ENCODE results near the gene KLHDC1. TPM values are rescaled to one million over a fixed set of nuclear protein-coding genes. Genes with fewer than 3 reads are reported as not detected.
A peak's percentile ranks its signal among the peaks of the same experiment; 100 is the strongest.
"Not testable (repeated sequence)": the region's sequence is repeated elsewhere in the genome, so short reads cannot be mapped to it uniquely, and the experiment has no call there.

Gene KLHDC1
- polyA plus RNA-seq: 2.6 TPM

GRCh38 chr14:49692811-49693734, at the start of gene KLHDC1:
TSS of gene KLHDC1 (plus strand) at chr14:49693120. CDS start at chr14:49693195, 75 bp downstream.
- Mint-ChIP-seq H3K9me3 (no peaks in the 10 kb centered on the region), H3K4me1 (peaks cover 13 to 25% (median 14%) of the 10 kb centered on the region in 3 donors), H3K27me3 (no peaks in the 10 kb centered on the region), H3K27ac (peak within 1 kb of the TSS; percentile 37 to 93 (median 80)), H3K4me3 (peak within 1 kb of the TSS; percentile 85 to 91 (median 86)), H3K36me3 (no peaks in the 10 kb centered on the region)

- Mint-ChIP-seq H3K4me1 (peaks cover 2 to 5% (median 4%) of the 10 kb centered on the region in 3 donors), H3K9me3 (no peaks in the 10 kb centered on the region), H3K36me3 (no peaks in the 10 kb centered on the region), H3K4me3 (no peak overlapping the region), H3K27ac (no peak overlapping the region), H3K27me3 (no peaks in the 10 kb centered on the region)
These were observed 39.4 kb upstream of the KLHDC1 start for GRCh38 chr14:49653508-49653907.

- H3K4me1 Mint-ChIP-seq: peaks cover 2 to 5% (median 4%) of the 10 kb centered on the region in 3 donors
- H3K27me3 Mint-ChIP-seq: no peaks in the 10 kb centered on the region
- H3K27ac Mint-ChIP-seq: no peak overlapping the region
- H3K4me3 Mint-ChIP-seq: no peak overlapping the region
- H3K9me3 Mint-ChIP-seq: no peaks in the 10 kb centered on the region
- no peaks in the 10 kb centered on the region for H3K36me3 Mint-ChIP-seq
These were observed 38.4 kb upstream of the KLHDC1 start for GRCh38 chr14:49654511-49654910.

- not testable (repeated sequence) for H3K4me3 Mint-ChIP-seq, H3K36me3 Mint-ChIP-seq, H3K27me3 Mint-ChIP-seq, H3K4me1 Mint-ChIP-seq, H3K9me3 Mint-ChIP-seq
- peak overlapping the region in 1 of 3 donors; percentile 35 for H3K27ac Mint-ChIP-seq
These were observed 35.4 kb upstream of the KLHDC1 start for GRCh38 chr14:49657500-49657899.

- Mint-ChIP-seq H3K4me1 (no peaks in the 10 kb centered on the region), H3K36me3 (peaks cover 5% of the 10 kb centered on the region), H3K4me3 (no peak overlapping the region), H3K27me3 (no peaks in the 10 kb centered on the region), H3K27ac (no peak overlapping the region), H3K9me3 (no peaks in the 10 kb centered on the region)
These were observed 33.1 kb upstream of the KLHDC1 start for GRCh38 chr14:49659526-49660455.

GRCh38 chr14:49670475-49670874, 22.4 kb upstream of the KLHDC1 start:
- Mint-ChIP-seq H3K27me3 (no peaks in the 10 kb centered on the region), H3K9me3 (peaks cover 0 to 1% (median 0%) of the 10 kb centered on the region in 3 donors), H3K27ac (peak overlapping the region in 1 of 3 donors; percentile 57), H3K36me3 (peaks cover 3% of the 10 kb centered on the region), H3K4me3 (no peak overlapping the region), H3K4me1 (peaks cover 0 to 2% (median 0%) of the 10 kb centered on the region in 3 donors)

- H3K4me1 Mint-ChIP-seq: peaks cover 0 to 2% (median 0%) of the 10 kb centered on the region in 3 donors
- H3K9me3 Mint-ChIP-seq: peaks cover 0 to 1% (median 0%) of the 10 kb centered on the region in 3 donors
- H3K4me3 Mint-ChIP-seq: no peak overlapping the region
- H3K36me3 Mint-ChIP-seq: peaks cover 4% of the 10 kb centered on the region
- no peaks in the 10 kb centered on the region for H3K27me3 Mint-ChIP-seq
- no peak overlapping the region for H3K27ac Mint-ChIP-seq
These were observed 19.3 kb upstream of the KLHDC1 start for GRCh38 chr14:49673586-49673985.

- Mint-ChIP-seq H3K36me3 (peaks cover 3% of the 10 kb centered on the region), H3K4me3 (no peak overlapping the region), H3K4me1 (peaks cover 0 to 2% (median 0%) of the 10 kb centered on the region in 3 donors), H3K27me3 (no peaks in the 10 kb centered on the region), H3K27ac (no peak overlapping the region), H3K9me3 (peaks cover 0 to 1% (median 0%) of the 10 kb centered on the region in 3 donors)
These were observed 15.3 kb upstream of the KLHDC1 start for GRCh38 chr14:49677643-49678042.

GRCh38 chr14:49679271-49679670, 13.6 kb upstream of the KLHDC1 start:
- Mint-ChIP-seq H3K27me3 (no peaks in the 10 kb centered on the region), H3K36me3 (peaks cover 1% of the 10 kb centered on the region), H3K4me3 (no peak overlapping the region), H3K4me1 (no peaks in the 10 kb centered on the region), H3K27ac (no peak overlapping the region), H3K9me3 (no peaks in the 10 kb centered on the region)

- Mint-ChIP-seq H3K9me3 (no peaks in the 10 kb centered on the region), H3K4me1 (peaks cover 2 to 11% (median 9%) of the 10 kb centered on the region in 3 donors), H3K4me3 (peak overlapping the region in 2 of 4 donors; percentile 43 to 85), H3K27ac (no peak overlapping the region), H3K27me3 (no peaks in the 10 kb centered on the region), H3K36me3 (no peaks in the 10 kb centered on the region)
These were observed 6.5 kb upstream of the KLHDC1 start for GRCh38 chr14:49686425-49686824.

GRCh38 chr14:49687942-49688700, 4.8 kb upstream of the KLHDC1 start, which contains the start of gene POLE2:
TSS of gene POLE2 (minus strand) at chr14:49688214. CDS start at chr14:49688203, 11 bp downstream.
- Mint-ChIP-seq H3K4me3 (peak within 1 kb of the TSS; percentile 85 to 95 (median 90)), H3K36me3 (no peaks in the 10 kb centered on the region), H3K4me1 (peaks cover 5 to 19% (median 9%) of the 10 kb centered on the region in 3 donors), H3K27ac (peak within 1 kb of the TSS; percentile 68 to 90 (median 87)), H3K27me3 (no peaks in the 10 kb centered on the region), H3K9me3 (no peaks in the 10 kb centered on the region)

GRCh38 chr14:49688701-49689030, 4.3 kb upstream of the KLHDC1 start:
- H3K4me1 Mint-ChIP-seq: peaks cover 7 to 19% (median 14%) of the 10 kb centered on the region in 3 donors
- peak overlapping the region in 2 of 3 donors; percentile 68 to 87 for H3K27ac Mint-ChIP-seq
- no peaks in the 10 kb centered on the region for H3K9me3 Mint-ChIP-seq

GRCh38 chr14:49691031-49691430, 1.9 kb upstream of the KLHDC1 start:
- no peaks in the 10 kb centered on the region for H3K27me3 Mint-ChIP-seq
- H3K4me3 Mint-ChIP-seq: peak overlapping the region in 3 of 4 donors; percentile 43 to 86 (median 79)
- no peaks in the 10 kb centered on the region for H3K36me3 Mint-ChIP-seq
- no peaks in the 10 kb centered on the region for H3K9me3 Mint-ChIP-seq
- H3K4me1 Mint-ChIP-seq: peaks cover 13 to 29% (median 20%) of the 10 kb centered on the region in 3 donors
- peak overlapping the region; percentile 46 to 80 (median 72) for H3K27ac Mint-ChIP-seq

More at GRCh38 chr14:49688701-49689030, 4.3 kb upstream of the KLHDC1 start:
- no peaks in the 10 kb centered on the region for H3K36me3 Mint-ChIP-seq
- no peaks in the 10 kb centered on the region for H3K27me3 Mint-ChIP-seq
- peak overlapping the region; percentile 85 to 95 (median 90) for H3K4me3 Mint-ChIP-seq

GRCh38 chr14:49692193-49692757, 645 bp upstream of the KLHDC1 start:
- H3K36me3 Mint-ChIP-seq: no peaks in the 10 kb centered on the region
- no peaks in the 10 kb centered on the region for H3K27me3 Mint-ChIP-seq
- H3K27ac Mint-ChIP-seq: peak overlapping the region; percentile 37 to 93 (median 80)
- H3K4me1 Mint-ChIP-seq: peaks cover 15 to 27% (median 18%) of the 10 kb centered on the region in 3 donors
- peak overlapping the region; percentile 85 to 91 (median 86) for H3K4me3 Mint-ChIP-seq
- H3K9me3 Mint-ChIP-seq: no peaks in the 10 kb centered on the region

Measured in IgD-negative memory B cell (primary cell).